CD14-positive monocyte (primary cell): ENCODE results near the gene FSTL1. TPM values are rescaled to one million over a fixed set of nuclear protein-coding genes. Genes with fewer than 3 reads are reported as not detected.

ENCODE experiments used
- DNase-seq, 3 donors: peaks; one replicate each; pipeline ENCODE4 v3.0.0-alpha.2; 2011 to 2022
- H2AFZ ChIP-seq: 2 replicates; pipeline ENCODE4 v1.6.0; 2012; ENCODE audit warnings: mild to moderate bottlenecking, low read depth, low read length, inconsistent platforms; ENCODE audit not compliant: insufficient read depth, poor library complexity, severe bottlenecking
- H3K27ac ChIP-seq, 2 donors: 1 replicate in 1 of 2; 2 replicates in 1 of 2; pipeline ENCODE4 v1.5.1; 2012 to 2013; ENCODE audit warnings: low read length in 2 of 2, control low read depth in 1 of 2, inconsistent platforms in 1 of 2, low read depth in 1 of 2, mild to moderate bottlenecking in 1 of 2
- H3K27me3 ChIP-seq, 2 donors: one replicate each; pipeline versions ENCODE4 v1.6.0 to v1.6.1; 2011 to 2013; ENCODE audit warnings: low read length in 2 of 2; ENCODE audit not compliant: control insufficient read depth in 2 of 2, insufficient read depth in 2 of 2
- H3K36me3 ChIP-seq, 2 donors: replicated peaks in 1 of 2; 1 replicate in 1 of 2; 2 replicates in 1 of 2; pipeline versions ENCODE4 v1.5.1 to v1.6.1; 2012 to 2013; ENCODE audit warnings: low read length in 2 of 2, control low read depth in 1 of 2, inconsistent platforms in 1 of 2, mild to moderate bottlenecking in 1 of 2; ENCODE audit not compliant: insufficient read depth in 2 of 2, control insufficient read depth in 1 of 2
- H3K4me1 ChIP-seq, 2 donors: 1 replicate in 1 of 2; 2 replicates in 1 of 2; pipeline versions ENCODE4 v1.5.1 to v1.6.1; 2012 to 2013; ENCODE audit warnings: low read length in 2 of 2, control low read depth in 1 of 2, inconsistent platforms in 1 of 2, mild to moderate bottlenecking in 1 of 2, moderate library complexity in 1 of 2; ENCODE audit not compliant: insufficient read depth in 2 of 2, control insufficient read depth in 1 of 2
- H3K4me2 ChIP-seq: replicated peaks from 2 replicates; pipeline ENCODE3; 2012; ENCODE audit warnings: low read length, moderate library complexity, mild to moderate bottlenecking; ENCODE audit not compliant: poor library complexity, severe bottlenecking; ENCODE audit errors: extremely low read depth
- H3K4me3 ChIP-seq, 3 experiments: fragments of 200-600 bp in 1 of 3; sonication (generic) in 1 of 3; replicated peaks in 1 of 3; 1 replicate in 2 of 3; 2 replicates in 1 of 3; pipeline ENCODE4 v1.5.1; 2011 to 2013; ENCODE audit warnings: low read length in 3 of 3, mild to moderate bottlenecking in 3 of 3, control low read depth in 2 of 3, low read depth in 2 of 3, inconsistent platforms in 1 of 3, moderate library complexity in 1 of 3
- H3K79me2 ChIP-seq: 2 replicates; pipeline ENCODE4 v1.6.0; 2012; ENCODE audit warnings: mild to moderate bottlenecking, control low read depth, inconsistent platforms, low read length, moderate library complexity; ENCODE audit not compliant: insufficient read depth
- H3K9ac ChIP-seq: 2 replicates; pipeline ENCODE4 v1.6.0; 2017; ENCODE audit warnings: low read length, mild to moderate bottlenecking; ENCODE audit not compliant: insufficient read depth, poor library complexity, severe bottlenecking
- H3K9me3 ChIP-seq, 2 donors: replicated peaks in 1 of 2; 1 replicate in 1 of 2; 2 replicates in 1 of 2; pipeline versions ENCODE4 v1.5.1 to v1.6.1; 2012 to 2013; ENCODE audit warnings: low read length in 2 of 2, control low read depth in 1 of 2; ENCODE audit not compliant: control insufficient read depth in 1 of 2, insufficient read depth in 1 of 2
- H4K20me1 ChIP-seq: 2 replicates; pipeline ENCODE4 v1.6.0; 2012; ENCODE audit warnings: mild to moderate bottlenecking, low read length, control low read depth, moderate library complexity; ENCODE audit not compliant: insufficient read depth
- H3K27ac Mint-ChIP-seq, 7 donors: one replicate each; pipeline ENCODE4 v1.8.0; 2020; ENCODE audit warnings: mild to moderate bottlenecking in 7 of 7, mixed read lengths in 7 of 7, moderate library complexity in 6 of 7, inconsistent platforms in 2 of 7
- H3K27me3 Mint-ChIP-seq, 3 donors: one replicate each; pipeline ENCODE4 v1.8.0; 2021 to 2022; ENCODE audit warnings: low read depth in 3 of 3, mild to moderate bottlenecking in 3 of 3, mixed read lengths in 3 of 3, moderate library complexity in 3 of 3, inconsistent platforms in 1 of 3
- H3K36me3 Mint-ChIP-seq, 2 donors: one replicate each; pipeline ENCODE4 v1.8.0; 2020; ENCODE audit warnings: mixed read lengths in 2 of 2, inconsistent platforms in 1 of 2, mild to moderate bottlenecking in 1 of 2
- H3K4me1 Mint-ChIP-seq: one replicate; pipeline ENCODE4 v1.8.0; 2020; ENCODE audit warnings: mild to moderate bottlenecking, mixed read lengths
- H3K4me3 Mint-ChIP-seq, 2 donors: one replicate each; pipeline ENCODE4 v1.8.0; 2020; ENCODE audit warnings: mild to moderate bottlenecking in 2 of 2, mixed read lengths in 2 of 2, moderate library complexity in 1 of 2
- H3K9me3 Mint-ChIP-seq, 7 donors: one replicate each; pipeline ENCODE4 v1.8.0; 2020 to 2022; ENCODE audit warnings: mixed read lengths in 7 of 7, mild to moderate bottlenecking in 6 of 7, moderate library complexity in 6 of 7, inconsistent platforms in 2 of 7
- CTCF ChIP-seq: fragments of 200-600 bp; IDR thresholded peaks from one replicate; pipeline ENCODE4 v1.8.0; 2022; ENCODE audit warnings: antibody characterized with exemption, mild to moderate bottlenecking
- WGBS: methylation state at CpG from one replicate; pipeline ENCODE4 v1.1.5; 2013; ENCODE audit warnings: missing lambda C conversion rate; ENCODE audit not compliant: insufficient coverage; 5-methylcytosine and 5-hydroxymethylcytosine counted together
- intact Hi-C, 2 donors: fragments of 100-400 bp; cut with micrococcal nuclease; formaldehyde crosslinking; loops; one replicate each; pipeline versions ENCODE4 v1.15.0 to v1.15.1; 2023
- polyA plus RNA-seq, 3 donors: library from polyadenylated mRNA; depleted of rRNA in 1 of 3; unstranded in 2 of 3; stranded (reverse) in 1 of 3; fragments of 300-500 nt in 2 of 3; fragments of >200 nt in 1 of 3; fragmentation: Illumina TruSeq in 2 of 3; gene quantifications; 1 replicate in 2 of 3; 2 replicates in 1 of 3; pipeline ENCODE4 v1.2.3, GENCODE V29; 2012 to 2021

Gene FSTL1
- polyA plus RNA-seq, 3 donors = 0.13 to 0.44 (median 0.29) TPM

- Mint-ChIP-seq H3K36me3 (peaks cover 0 to 8% of the 10 kb centered on the region in 2 donors), H3K9me3 (peaks cover 0 to 15% (median 9%) of the 10 kb centered on the region in 7 donors), H3K4me1 (peaks cover 12% of the 10 kb centered on the region), H3K27ac (no peak overlapping the region), H3K4me3 (peak overlapping the region in 1 of 2 donors; percentile 96), H3K27me3 (peaks cover 24 to 49% (median 39%) of the 10 kb centered on the region in 3 donors)
- Histone ChIP-seq H3K9me3 (no peaks in the 10 kb centered on the region), H2AFZ (no peak overlapping the region), H4K20me1 (no peaks in the 10 kb centered on the region), H3K4me2 (no peak overlapping the region), H3K9ac (no peak overlapping the region), H3K36me3 (no peaks in the 10 kb centered on the region), H3K79me2 (no peaks in the 10 kb centered on the region), H3K4me1 (peaks cover 5 to 14% of the 10 kb centered on the region in 2 donors), H3K27ac (no peak overlapping the region), H3K4me3 (no peak overlapping the region), H3K27me3 (peaks cover 41 to 48% of the 10 kb centered on the region in 2 donors)
- DNase-seq = no peak
- intact Hi-C loops = no loop called here
- no CpG with 5 or more reads among the region's 6 CpGs for WGBS
- no peak for TF ChIP-seq CTCF
Measured at GRCh38 chr3:120449251-120449650, 1.5 kb downstream of the FSTL1 start.

- 100% methylated on average over 1 of the region's 2 CpGs for WGBS
- Histone ChIP-seq H4K20me1 (no peaks in the 10 kb centered on the region), H3K79me2 (no peaks in the 10 kb centered on the region), H3K9ac (no peak overlapping the region), H3K4me2 (no peak overlapping the region), H3K4me1 (peaks cover 5 to 14% of the 10 kb centered on the region in 2 donors), H3K4me3 (no peak overlapping the region), H2AFZ (no peak overlapping the region), H3K9me3 (no peaks in the 10 kb centered on the region), H3K27ac (no peak overlapping the region), H3K27me3 (peaks cover 41 to 48% of the 10 kb centered on the region in 2 donors), H3K36me3 (no peaks in the 10 kb centered on the region)
- Mint-ChIP-seq H3K4me1 (peaks cover 12% of the 10 kb centered on the region), H3K27ac (no peak overlapping the region), H3K4me3 (peak overlapping the region in 1 of 2 donors; percentile 43), H3K27me3 (peaks cover 24 to 49% (median 39%) of the 10 kb centered on the region in 3 donors), H3K36me3 (peaks cover 0 to 8% of the 10 kb centered on the region in 2 donors), H3K9me3 (peaks cover 0 to 12% (median 9%) of the 10 kb centered on the region in 7 donors)
- intact Hi-C loops = no loop called here
- no peak for DNase-seq
- TF ChIP-seq CTCF = no peak
Measured at GRCh38 chr3:120448756-120449155, 2.0 kb downstream of the FSTL1 start.
